GM19238 (cell line): ENCODE results near the gene CBL.

Experiments
- DNase-seq: peaks from one replicate; pipeline ENCODE4 v3.0.0; 2011; ENCODE audit warnings: low spot score; ENCODE audit not compliant: insufficient read length

CBL gene

GRCh38 chr11:119266517-119267255 lies 60.5 kb downstream of the CBL start:
- no peak for DNase-seq

DNA sequence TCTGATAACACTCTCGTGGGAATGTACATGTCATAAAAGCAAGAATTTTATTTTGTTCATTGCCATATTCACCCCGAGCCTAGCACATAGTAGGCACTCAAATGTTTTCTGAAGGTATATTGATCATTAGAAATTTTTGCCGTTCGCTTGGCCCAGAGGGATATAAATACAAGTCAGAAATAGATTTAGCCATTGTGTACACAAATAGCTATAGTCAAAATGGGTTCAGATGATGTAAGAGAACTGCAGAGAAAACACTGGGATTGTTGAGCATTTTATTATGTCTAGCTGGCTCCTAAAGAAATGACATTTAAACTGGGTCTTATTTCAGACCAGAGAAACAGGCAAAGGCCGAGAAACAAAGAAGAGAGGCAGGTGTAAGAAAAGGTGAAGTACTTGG lies 61.5 kb downstream of the CBL start:
- no peak for DNase-seq

- no peak for DNase-seq
These were observed 67.6 kb downstream of the CBL start for GRCh38 chr11:119273721-119274120.

DNA sequence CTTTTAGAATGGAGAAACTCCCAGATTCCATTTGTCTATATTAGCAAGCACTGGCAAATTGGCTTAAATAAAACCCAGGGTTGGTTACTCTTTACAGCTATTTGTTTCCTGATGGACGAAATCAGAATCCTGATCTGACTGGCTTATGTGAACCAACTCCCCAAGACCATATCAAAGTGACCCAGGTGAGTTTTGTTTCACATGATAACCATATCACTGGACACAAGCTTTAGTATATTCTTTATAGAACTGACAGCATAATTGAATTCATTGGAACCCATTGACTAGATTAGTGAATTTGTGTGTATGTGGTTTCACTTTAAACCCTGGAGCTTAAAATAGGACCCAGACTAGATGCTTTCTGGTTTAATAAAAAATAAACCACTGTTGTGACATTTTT lies 71.5 kb downstream of the CBL start:
- DNase-seq: no peak

DNA sequence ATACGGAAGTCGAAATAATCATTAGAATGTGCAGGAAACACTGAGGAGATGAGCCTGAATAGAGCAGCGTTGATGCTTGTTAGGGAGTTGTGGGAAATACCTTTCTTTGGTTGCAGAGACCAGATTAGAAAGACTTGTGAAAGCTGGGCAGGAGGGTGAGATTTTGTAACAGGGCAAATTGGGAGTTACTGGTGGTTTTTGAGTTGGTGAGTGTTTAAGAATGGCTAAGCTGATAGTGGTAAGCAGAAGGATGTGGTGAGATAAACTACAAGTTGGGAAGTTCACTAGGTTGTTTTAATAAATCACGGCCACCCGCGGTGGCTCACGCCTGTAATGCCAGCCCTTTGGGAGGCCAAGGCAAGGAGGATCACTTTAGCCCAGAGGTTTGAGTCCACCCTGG lies 76.4 kb downstream of the CBL start:
- no peak for DNase-seq

- peak; percentile 40 for DNase-seq
These were observed 78.4 kb downstream of the CBL start for GRCh38 chr11:119284344-119285157.

DNA sequence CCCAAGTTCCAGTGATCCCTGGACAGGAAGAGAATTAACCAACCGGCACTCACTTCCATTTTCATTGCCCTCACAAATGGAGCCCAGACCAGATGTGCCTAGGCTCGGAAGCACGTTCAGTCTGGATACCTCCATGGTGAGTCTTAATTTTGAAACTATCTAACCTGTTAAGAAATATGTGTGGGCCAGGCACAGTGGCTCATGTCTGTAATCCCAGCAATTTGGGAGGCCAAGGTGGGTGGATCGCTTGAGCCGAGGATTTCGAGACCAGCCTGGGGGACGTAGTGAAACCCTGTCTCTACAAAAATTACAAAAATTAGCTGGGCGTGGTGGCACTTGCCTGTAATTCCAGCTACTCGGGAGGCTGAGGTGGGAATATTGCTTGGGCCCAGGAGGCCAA lies 79.3 kb downstream of the CBL start:
- DNase-seq: no peak

DNA sequence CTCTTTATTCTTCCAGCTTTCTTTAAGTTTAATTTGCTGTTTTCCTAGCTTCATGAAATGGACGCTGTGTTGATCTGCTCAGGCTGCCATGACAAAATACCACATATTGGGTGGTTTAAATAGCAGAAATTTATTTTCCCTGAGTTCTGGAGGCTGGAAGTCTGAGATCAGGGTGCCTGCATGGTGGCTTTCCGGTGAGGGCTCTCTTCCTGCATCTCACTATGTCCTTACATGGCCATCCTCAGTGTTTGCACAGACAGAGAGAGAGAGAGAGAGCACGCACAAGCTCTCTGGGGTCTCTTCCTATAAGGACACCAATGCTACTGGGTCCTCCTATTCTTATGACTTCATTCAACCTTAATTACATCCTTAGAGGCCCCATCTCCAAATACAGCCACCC lies 82.1 kb downstream of the CBL start:
- no peak for DNase-seq

DNA sequence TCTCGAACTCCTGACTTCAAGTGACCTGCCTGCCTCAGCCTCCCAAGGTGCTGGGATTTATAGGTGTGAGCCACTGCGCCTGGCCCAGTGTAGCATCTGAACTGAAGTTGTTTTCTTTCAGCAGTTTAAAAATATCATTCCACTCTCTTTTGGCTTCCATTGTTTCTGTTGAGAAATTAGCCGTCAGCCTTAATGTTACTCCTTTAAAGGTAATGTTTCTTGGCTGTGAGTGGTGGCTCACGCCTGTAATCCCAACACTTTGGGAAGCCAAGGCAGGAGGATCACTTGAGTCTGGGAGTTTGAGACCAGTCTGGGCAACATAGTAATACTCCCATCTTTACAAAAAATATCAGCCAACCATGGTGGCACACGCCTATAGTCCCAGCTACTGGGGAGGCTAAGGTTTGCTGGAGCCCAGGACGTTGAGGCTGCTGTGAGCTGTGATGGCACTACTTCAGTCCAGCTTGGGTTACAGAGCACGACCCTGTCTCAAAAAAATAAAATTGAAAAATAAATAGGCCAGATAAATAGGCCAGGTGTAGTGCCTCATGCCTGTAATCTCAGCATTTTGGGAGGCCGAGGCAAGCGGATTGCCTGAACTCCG lies 84.9 kb downstream of the CBL start:
- DNase-seq: no peak

GRCh38 chr11:119293461-119293860 lies 87.3 kb downstream of the CBL start:
- DNase-seq: no peak

GRCh38 chr11:119295178-119295577 lies 89.0 kb downstream of the CBL start:
- no peak for DNase-seq

DNA sequence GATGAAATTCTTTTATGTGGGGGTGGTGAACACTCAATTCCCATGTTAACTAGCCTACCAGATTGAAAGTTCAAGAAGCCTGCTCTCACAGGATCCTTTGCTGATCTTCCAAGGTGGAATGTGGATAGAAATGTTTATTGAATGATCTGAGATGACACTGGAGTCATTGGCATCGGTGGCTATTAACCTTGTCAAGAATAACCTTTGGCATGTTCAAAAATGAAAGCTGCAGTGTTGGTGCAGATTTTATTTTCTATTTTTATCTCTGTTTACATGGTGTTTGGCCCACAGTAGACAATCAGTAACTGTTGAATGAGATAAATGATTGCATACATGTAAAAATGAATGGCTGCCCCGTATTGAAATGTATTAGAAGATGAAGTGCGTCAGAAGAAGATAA lies 91.8 kb downstream of the CBL start:
- DNase-seq: no peak

DNA sequence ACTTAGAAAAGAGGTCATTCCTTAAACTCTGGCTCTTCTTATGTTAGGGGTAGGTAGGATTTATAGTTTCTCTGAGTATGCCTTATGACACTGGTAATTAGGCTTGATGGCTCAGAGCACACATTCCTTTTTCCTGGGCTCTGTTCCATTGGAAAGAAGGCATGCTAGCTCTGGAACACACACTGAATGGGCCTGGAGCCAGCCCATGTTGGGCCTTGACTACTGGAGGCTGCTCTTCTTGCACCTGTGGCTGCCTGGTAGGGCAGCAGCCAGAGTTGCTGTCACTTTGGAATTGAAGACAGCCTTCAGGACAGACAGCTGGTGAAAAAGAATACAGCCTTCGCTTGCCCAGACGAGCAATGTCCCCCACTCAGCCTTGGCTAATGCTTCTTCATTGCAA lies 92.6 kb downstream of the CBL start:
- no peak for DNase-seq

GRCh38 chr11:119299416-119299815 lies 93.3 kb downstream of the CBL start:
- no peak for DNase-seq

GRCh38 chr11:119300198-119300964 lies 94.2 kb downstream of the CBL start:
- DNase-seq: no peak

GRCh38 chr11:119303227-119303718 lies 97.1 kb downstream of the CBL start:
- DNase-seq: no peak

DNA sequence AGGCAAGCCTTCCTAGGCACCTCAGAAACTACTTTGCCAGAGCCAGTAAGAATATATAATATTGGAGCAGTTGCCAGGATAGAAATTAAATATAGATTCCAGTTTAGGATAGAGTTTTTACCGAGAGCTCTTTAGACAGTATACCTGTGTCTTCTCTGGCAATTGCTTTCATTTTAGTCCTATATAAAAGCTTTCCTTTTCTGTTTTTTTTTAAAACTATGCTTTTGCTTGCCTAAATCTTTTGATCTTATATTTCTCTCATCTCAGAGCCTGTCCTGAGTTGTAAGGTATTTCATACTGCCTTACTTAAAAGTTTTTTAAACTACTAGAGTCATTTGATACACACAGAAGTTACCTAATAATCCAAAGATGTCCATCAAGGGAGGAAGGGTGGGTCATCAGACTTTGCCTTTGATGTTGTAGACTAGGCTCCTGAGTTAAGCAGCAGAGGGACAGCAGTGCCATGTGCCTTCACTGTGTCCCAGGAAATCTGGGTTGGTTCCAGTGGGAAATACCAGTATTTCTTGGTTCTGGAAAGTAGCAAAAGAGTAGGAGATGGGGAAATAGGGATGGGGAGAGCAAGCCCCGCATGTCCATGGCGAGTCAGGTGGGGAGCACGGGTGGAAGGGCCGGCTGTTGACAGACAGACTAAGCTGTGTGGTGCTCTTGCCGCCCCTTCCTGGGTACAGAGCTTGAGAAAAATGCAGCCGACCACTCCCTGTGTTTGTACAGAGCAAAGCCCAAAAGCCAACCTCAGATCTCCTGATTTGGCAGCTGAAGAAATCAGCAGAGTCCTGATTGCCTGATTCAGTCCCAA lies 99.6 kb downstream of the CBL start:
- no peak for DNase-seq

- DNase-seq: no peak
These were observed 100.3 kb downstream of the CBL start for GRCh38 chr11:119306373-119306890.

DNA sequence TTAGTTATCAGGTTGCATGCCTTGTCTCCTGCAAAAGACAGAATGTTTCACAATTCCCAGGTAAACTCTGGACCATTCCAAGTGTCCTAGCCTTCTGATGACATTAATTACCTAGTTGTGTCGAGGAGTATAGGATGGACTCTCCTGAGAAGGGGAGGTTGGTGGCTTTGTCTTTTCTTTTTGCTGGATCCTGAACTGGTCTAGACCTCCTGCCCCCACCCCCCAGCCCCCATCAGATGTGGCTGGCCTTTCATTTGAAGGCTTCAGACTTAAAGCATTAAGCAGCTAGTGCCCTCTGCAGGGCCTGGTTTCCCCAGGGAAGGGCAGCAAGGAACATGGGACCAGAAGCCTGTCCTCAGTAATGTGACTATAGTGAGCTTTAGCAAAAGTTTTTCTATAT lies 101.1 kb downstream of the CBL start:
- DNase-seq: no peak

DNA sequence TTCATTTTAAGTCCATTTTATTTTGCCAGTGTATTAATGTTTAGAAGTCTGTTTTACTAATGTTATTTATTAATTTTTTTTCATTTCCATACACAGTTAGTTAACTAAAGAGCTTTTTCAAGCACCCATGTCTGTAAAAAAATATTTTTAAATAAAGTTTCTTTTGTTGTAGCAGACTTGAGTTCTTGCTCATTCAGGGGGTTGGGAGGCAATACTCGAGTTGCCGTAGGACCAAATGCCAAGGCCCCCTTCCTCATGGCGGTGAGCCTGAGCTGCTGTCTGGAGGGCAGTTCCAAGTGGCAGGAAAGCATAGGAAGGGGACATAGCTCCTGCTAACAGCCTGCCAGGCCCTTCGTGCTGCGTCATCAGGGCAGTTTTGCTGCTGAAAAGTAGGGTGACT lies 101.8 kb downstream of the CBL start:
- no peak for DNase-seq
